ENCODE results near the gene EDEM3.

Gene EDEM3

DNA sequence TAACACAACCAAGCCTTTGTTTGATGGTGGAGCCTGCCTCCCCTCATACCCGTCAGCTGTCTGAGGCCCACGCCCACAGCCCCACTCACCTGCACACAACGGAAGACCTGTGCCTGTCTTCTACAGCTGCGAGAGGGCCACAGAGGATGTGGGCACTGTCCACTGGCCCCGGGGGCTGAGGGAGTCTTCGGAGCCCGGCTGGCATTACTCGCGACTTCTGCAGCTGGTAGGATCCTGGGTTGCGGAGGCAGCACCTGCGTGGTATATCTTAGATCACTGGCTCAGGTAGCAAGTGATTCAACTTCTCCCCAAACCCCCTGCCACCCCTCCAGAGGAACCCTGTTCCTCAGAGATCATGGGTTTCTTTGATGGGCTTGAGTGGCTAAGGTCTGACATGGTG lies 109.9 kb downstream of the EDEM3 start:
- Histone ChIP-seq H2AFZ (ENCODE audit: low read length) (no peak overlapping the region), H3K18ac (ENCODE audit: low read length) (no peak overlapping the region), H3K23ac (ENCODE audit: low read depth, low read length, poor library complexity) (no peak overlapping the region), H4K91ac (ENCODE audit: low read depth, low read length, poor library complexity) (no peak overlapping the region), H4K8ac (ENCODE audit: low read depth, low read length) (no peak overlapping the region), H3K9ac (ENCODE audit: low read depth, low read length, poor library complexity) (no peak overlapping the region), H3K27me3 (ENCODE audit: control insufficient read depth in 3 of 3, insufficient read depth in 3 of 3, low read depth in 1 of 3, low read length in 3 of 3) (no peaks in the 10 kb centered on the region), H3K4me3 (ENCODE audit: low read length in 2 of 2) (no peak overlapping the region), H3K4ac (ENCODE audit: low read length) (no peak overlapping the region), H3K4me1 (ENCODE audit: control insufficient read depth in 2 of 2, insufficient read depth in 1 of 2, low read depth in 1 of 2, low read length in 2 of 2) (peaks cover 0 to 1% of the 10 kb centered on the region in 2 donors), H2AK5ac (ENCODE audit: low read depth, low read length) (no peak overlapping the region), H3K79me1 (ENCODE audit: low read depth, low read length) (no peaks in the 10 kb centered on the region), H3K36me3 (replicated peaks in 1 of 2; ENCODE audit: control insufficient read depth in 2 of 2, insufficient read depth in 2 of 2, low read length in 2 of 2) (no peaks in the 10 kb centered on the region), H3K27ac (replicated peaks; ENCODE audit: low read length) (no peak overlapping the region), H2BK5ac (ENCODE audit: low read length) (no peak overlapping the region), H3K14ac (ENCODE audit: low read length) (no peak overlapping the region), H2BK12ac (ENCODE audit: low read length) (no peak overlapping the region), H3K9me3 (replicated peaks in 1 of 2; ENCODE audit: control insufficient read depth in 2 of 2, insufficient read depth in 1 of 2, low read depth in 1 of 2, low read length in 2 of 2) (no peaks in the 10 kb centered on the region), H2BK15ac (ENCODE audit: low read length) (no peak overlapping the region), H2BK120ac (ENCODE audit: low read depth, low read length) (no peak overlapping the region), H3K4me2 (ENCODE audit: insufficient read depth, low read length, poor library complexity, severe bottlenecking) (no peak overlapping the region)
- no peak for DNase-seq (ENCODE audit: low spot score)
- WGBS, 2 donors (ENCODE audit: extremely low coverage in 2 of 2, insufficient read length in 2 of 2, insufficient replicate concordance in 1 of 2) = no CpG with 5 or more reads among the region's 11 CpGs

DNA sequence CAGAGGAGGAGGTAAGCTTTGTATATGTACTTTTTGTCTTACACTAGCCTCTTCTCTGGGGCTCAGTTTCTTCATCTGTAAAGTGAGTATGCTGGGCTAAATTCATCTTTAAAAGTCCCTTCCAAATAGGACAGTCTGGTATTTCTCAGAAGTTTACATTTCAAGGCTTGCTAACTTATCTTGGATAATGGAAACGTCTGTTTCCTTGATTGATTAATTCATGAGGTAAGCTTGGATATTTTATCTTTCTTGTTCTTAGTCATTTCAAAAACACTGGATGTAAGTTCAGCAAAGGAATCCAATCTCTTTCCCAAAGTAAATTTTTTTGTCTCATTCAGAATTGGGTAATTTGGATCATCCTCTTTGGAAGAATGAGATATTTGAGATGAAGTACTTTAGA lies 111.0 kb downstream of the EDEM3 start:
- no peaks in the 10 kb centered on the region for H3K36me3 ChIP-seq (replicated peaks in 1 of 2; ENCODE audit: control insufficient read depth in 2 of 2, insufficient read depth in 2 of 2, low read length in 2 of 2)
- H2BK12ac ChIP-seq (ENCODE audit: low read length) = no peak overlapping the region
- no peak overlapping the region for H3K9ac ChIP-seq (ENCODE audit: low read depth, low read length, poor library complexity)
- no peak overlapping the region for H3K14ac ChIP-seq (ENCODE audit: low read length)
- H3K9me3 ChIP-seq (replicated peaks in 1 of 2; ENCODE audit: control insufficient read depth in 2 of 2, insufficient read depth in 1 of 2, low read depth in 1 of 2, low read length in 2 of 2) = peaks cover 0 to 2% of the 10 kb centered on the region in 2 donors
- no peak overlapping the region for H3K27ac ChIP-seq (replicated peaks; ENCODE audit: low read length)
- no peak overlapping the region for H3K18ac ChIP-seq (ENCODE audit: low read length)
- H2BK120ac ChIP-seq (ENCODE audit: low read depth, low read length) = no peak overlapping the region
- H3K4ac ChIP-seq (ENCODE audit: low read length) = no peak overlapping the region
- no peak overlapping the region for H3K23ac ChIP-seq (ENCODE audit: low read depth, low read length, poor library complexity)
- H3K79me1 ChIP-seq (ENCODE audit: low read depth, low read length) = no peaks in the 10 kb centered on the region
- no peak overlapping the region for H4K91ac ChIP-seq (ENCODE audit: low read depth, low read length, poor library complexity)
- H3K27me3 ChIP-seq (ENCODE audit: control insufficient read depth in 3 of 3, insufficient read depth in 3 of 3, low read depth in 1 of 3, low read length in 3 of 3) = no peaks in the 10 kb centered on the region
- H3K4me2 ChIP-seq (ENCODE audit: insufficient read depth, low read length, poor library complexity, severe bottlenecking) = no peak overlapping the region
- no peak overlapping the region for H2BK5ac ChIP-seq (ENCODE audit: low read length)
- H2AFZ ChIP-seq (ENCODE audit: low read length) = no peak overlapping the region
- no peak for DNase-seq (ENCODE audit: low spot score)
- H3K4me1 ChIP-seq (ENCODE audit: control insufficient read depth in 2 of 2, insufficient read depth in 1 of 2, low read depth in 1 of 2, low read length in 2 of 2) = peaks cover 0 to 1% of the 10 kb centered on the region in 2 donors
- no peak overlapping the region for H4K8ac ChIP-seq (ENCODE audit: low read depth, low read length)
- H3K4me3 ChIP-seq (ENCODE audit: low read length in 2 of 2) = no peak overlapping the region
- no CpG with 5 or more reads among the region's 1 CpG for WGBS, 2 donors (ENCODE audit: extremely low coverage in 2 of 2, insufficient read length in 2 of 2, insufficient replicate concordance in 1 of 2)
- H2BK15ac ChIP-seq (ENCODE audit: low read length) = no peak overlapping the region
- no peak overlapping the region for H2AK5ac ChIP-seq (ENCODE audit: low read depth, low read length)

DNA sequence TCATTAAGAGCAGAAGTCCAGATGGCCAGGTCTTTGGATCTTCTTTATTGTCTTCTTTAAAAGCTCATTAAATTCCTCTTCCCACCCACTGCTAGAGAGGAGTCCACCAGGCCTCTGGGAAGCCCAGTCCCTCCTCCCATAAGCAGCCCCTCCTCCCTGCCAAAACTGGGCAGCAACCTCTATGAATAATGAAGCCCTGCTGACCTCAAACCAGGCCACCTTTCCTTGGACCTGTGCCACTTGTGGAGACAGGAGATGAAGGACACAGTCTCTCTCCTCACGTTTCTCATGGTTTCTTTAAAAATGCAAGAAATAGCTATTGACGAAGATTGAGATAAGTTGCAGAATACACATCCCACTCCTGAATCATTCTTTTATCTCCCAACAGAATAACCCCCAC lies 112.8 kb downstream of the EDEM3 start:
- Histone ChIP-seq H3K4me2 (ENCODE audit: insufficient read depth, low read length, poor library complexity, severe bottlenecking) (no peak overlapping the region), H3K14ac (ENCODE audit: low read length) (no peak overlapping the region), H3K27me3 (ENCODE audit: control insufficient read depth in 3 of 3, insufficient read depth in 3 of 3, low read depth in 1 of 3, low read length in 3 of 3) (no peaks in the 10 kb centered on the region), H3K36me3 (replicated peaks in 1 of 2; ENCODE audit: control insufficient read depth in 2 of 2, insufficient read depth in 2 of 2, low read length in 2 of 2) (no peaks in the 10 kb centered on the region), H2BK5ac (ENCODE audit: low read length) (no peak overlapping the region), H3K4me1 (ENCODE audit: control insufficient read depth in 2 of 2, insufficient read depth in 1 of 2, low read depth in 1 of 2, low read length in 2 of 2) (peaks cover 0 to 1% of the 10 kb centered on the region in 2 donors), H3K18ac (ENCODE audit: low read length) (no peak overlapping the region), H3K9ac (ENCODE audit: low read depth, low read length, poor library complexity) (no peak overlapping the region), H3K4ac (ENCODE audit: low read length) (no peak overlapping the region), H3K23ac (ENCODE audit: low read depth, low read length, poor library complexity) (no peak overlapping the region), H3K9me3 (replicated peaks in 1 of 2; ENCODE audit: control insufficient read depth in 2 of 2, insufficient read depth in 1 of 2, low read depth in 1 of 2, low read length in 2 of 2) (peaks cover 4 to 5% of the 10 kb centered on the region in 2 donors), H3K4me3 (ENCODE audit: low read length in 2 of 2) (no peak overlapping the region), H2AFZ (ENCODE audit: low read length) (no peak overlapping the region), H4K91ac (ENCODE audit: low read depth, low read length, poor library complexity) (no peak overlapping the region), H3K27ac (replicated peaks; ENCODE audit: low read length) (no peak overlapping the region), H3K79me1 (ENCODE audit: low read depth, low read length) (no peaks in the 10 kb centered on the region), H2BK12ac (ENCODE audit: low read length) (no peak overlapping the region), H4K8ac (ENCODE audit: low read depth, low read length) (no peak overlapping the region), H2AK5ac (ENCODE audit: low read depth, low read length) (no peak overlapping the region), H2BK120ac (ENCODE audit: low read depth, low read length) (no peak overlapping the region), H2BK15ac (ENCODE audit: low read length) (no peak overlapping the region)
- no CpG with 5 or more reads among the region's 2 CpGs for WGBS, 2 donors (ENCODE audit: extremely low coverage in 2 of 2, insufficient read length in 2 of 2, insufficient replicate concordance in 1 of 2)
- no peak for DNase-seq (ENCODE audit: low spot score)

DNA sequence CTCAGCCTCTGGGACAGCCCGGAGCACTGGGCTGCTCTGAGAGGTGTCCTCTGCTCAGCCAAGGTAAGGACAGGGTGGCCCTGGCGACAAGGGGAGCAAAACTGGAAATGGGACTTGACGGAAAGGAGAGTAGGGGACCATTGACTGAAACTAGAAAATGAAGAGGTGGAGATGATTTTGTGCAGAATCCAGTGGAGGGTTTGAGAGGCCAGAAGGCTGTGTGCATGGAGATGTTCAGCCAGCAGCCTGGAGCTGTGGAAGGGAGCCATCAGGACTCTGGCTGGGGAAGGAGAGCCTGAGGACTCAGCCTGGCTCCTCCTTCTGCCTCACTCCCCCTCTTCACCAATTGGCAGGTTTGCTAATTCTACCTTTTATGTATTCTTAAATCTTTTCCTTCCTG lies 114.2 kb downstream of the EDEM3 start:
- H3K4me2 ChIP-seq (ENCODE audit: insufficient read depth, low read length, poor library complexity, severe bottlenecking) = no peak overlapping the region
- H3K4me1 ChIP-seq (ENCODE audit: control insufficient read depth in 2 of 2, insufficient read depth in 1 of 2, low read depth in 1 of 2, low read length in 2 of 2) = peaks cover 3 to 9% of the 10 kb centered on the region in 2 donors
- H2AK5ac ChIP-seq (ENCODE audit: low read depth, low read length) = no peak overlapping the region
- H3K27ac ChIP-seq (replicated peaks; ENCODE audit: low read length) = no peak overlapping the region
- no peaks in the 10 kb centered on the region for H3K79me1 ChIP-seq (ENCODE audit: low read depth, low read length)
- no peak overlapping the region for H2AFZ ChIP-seq (ENCODE audit: low read length)
- no peak overlapping the region for H3K4me3 ChIP-seq (ENCODE audit: low read length in 2 of 2)
- no peak overlapping the region for H4K8ac ChIP-seq (ENCODE audit: low read depth, low read length)
- peaks cover 4 to 5% of the 10 kb centered on the region in 2 donors for H3K9me3 ChIP-seq (replicated peaks in 1 of 2; ENCODE audit: control insufficient read depth in 2 of 2, insufficient read depth in 1 of 2, low read depth in 1 of 2, low read length in 2 of 2)
- H3K14ac ChIP-seq (ENCODE audit: low read length) = no peak overlapping the region
- H2BK15ac ChIP-seq (ENCODE audit: low read length) = no peak overlapping the region
- no peak overlapping the region for H3K4ac ChIP-seq (ENCODE audit: low read length)
- peak overlapping the region; percentile 40 for H3K18ac ChIP-seq (ENCODE audit: low read length)
- H3K27me3 ChIP-seq (ENCODE audit: control insufficient read depth in 3 of 3, insufficient read depth in 3 of 3, low read depth in 1 of 3, low read length in 3 of 3) = no peaks in the 10 kb centered on the region
- H2BK120ac ChIP-seq (ENCODE audit: low read depth, low read length) = no peak overlapping the region
- no peak overlapping the region for H2BK12ac ChIP-seq (ENCODE audit: low read length)
- H2BK5ac ChIP-seq (ENCODE audit: low read length) = no peak overlapping the region
- no peak overlapping the region for H3K23ac ChIP-seq (ENCODE audit: low read depth, low read length, poor library complexity)
- no CpG with 5 or more reads among the region's 3 CpGs for WGBS, 2 donors (ENCODE audit: extremely low coverage in 2 of 2, insufficient read length in 2 of 2, insufficient replicate concordance in 1 of 2)
- H4K91ac ChIP-seq (ENCODE audit: low read depth, low read length, poor library complexity) = no peak overlapping the region
- no peak overlapping the region for H3K9ac ChIP-seq (ENCODE audit: low read depth, low read length, poor library complexity)
- no peaks in the 10 kb centered on the region for H3K36me3 ChIP-seq (replicated peaks in 1 of 2; ENCODE audit: control insufficient read depth in 2 of 2, insufficient read depth in 2 of 2, low read length in 2 of 2)
- DNase-seq (ENCODE audit: low spot score) = no peak
